HG03469 (cell line): ENCODE results near the gene AP3S1.
"Not testable (repeated sequence)": the region's sequence is repeated elsewhere in the genome, so short reads cannot be mapped to it uniquely, and the experiment has no call there.

ENCODE experiments used
- ATAC-seq: cut with Tn5 transposase; IDR thresholded peaks from one replicate; pipeline ENCODE4 v1.9.1; 2021; ENCODE audit warnings: mild to moderate bottlenecking, moderate library complexity, moderate number of reproducible peaks; ENCODE audit not compliant: unreplicated experiment

The AP3S1 gene

DNA sequence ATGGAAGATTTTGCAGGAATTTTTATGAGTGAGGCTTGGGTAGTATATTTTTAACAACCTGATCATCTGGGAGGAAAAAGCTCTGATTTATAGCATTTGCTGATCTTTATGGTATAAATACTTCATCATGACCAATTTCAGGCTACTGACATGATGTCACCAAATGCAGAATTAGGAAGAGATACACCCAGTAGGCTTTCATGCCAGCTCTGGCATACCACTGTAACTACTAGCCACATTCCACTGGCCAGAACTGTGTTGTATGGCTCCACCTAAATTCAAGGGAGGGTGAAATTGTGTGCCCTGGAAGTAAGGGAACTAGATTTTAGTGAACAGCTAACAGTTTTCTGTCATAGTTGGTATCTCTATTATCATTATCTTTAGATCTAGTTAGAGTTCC is 17.6 kb downstream of the AP3S1 start:
- no peak for ATAC-seq

GRCh38 chr5:115869256-115869795 is 27.6 kb downstream of the AP3S1 start:
- no peak for ATAC-seq

DNA sequence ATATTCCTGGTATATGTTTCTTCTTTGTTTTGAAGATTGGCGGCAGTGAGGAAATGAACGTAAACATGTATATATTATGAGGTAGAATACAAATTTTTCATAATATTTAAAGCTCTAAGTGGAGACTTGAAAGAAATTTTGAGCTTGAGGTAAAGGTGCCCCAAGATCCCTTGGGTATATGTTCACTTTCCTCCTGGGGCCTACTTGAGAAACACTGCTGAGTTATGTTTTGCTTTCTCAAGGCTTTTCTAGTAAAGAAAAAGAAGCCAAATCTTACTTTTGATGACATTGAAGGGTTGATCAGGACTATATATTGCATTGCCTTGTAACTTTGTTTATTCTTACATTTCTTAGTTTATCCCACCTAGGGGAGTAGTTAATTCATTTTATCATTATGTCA is 30.7 kb downstream of the AP3S1 start:
- ATAC-seq: no peak

DNA sequence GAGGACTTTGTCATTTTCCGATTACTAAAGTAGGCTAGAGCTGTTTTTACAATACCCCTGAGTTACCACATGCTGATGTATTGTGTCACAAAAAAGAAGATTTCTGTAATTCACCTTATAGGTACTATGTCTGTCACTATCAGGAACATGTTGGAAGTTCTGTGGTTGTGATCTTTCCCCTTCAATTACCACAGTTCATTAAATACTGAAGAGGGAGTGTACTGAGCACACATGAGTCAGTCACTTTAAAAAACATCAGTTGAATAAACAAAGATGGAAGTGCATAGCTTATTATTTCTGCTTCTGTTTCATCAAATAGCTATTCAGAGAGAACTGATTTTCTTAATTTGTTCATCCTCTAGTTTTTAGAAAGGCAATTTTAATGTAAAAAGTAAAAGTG is 31.7 kb downstream of the AP3S1 start:
- no peak for ATAC-seq

GRCh38 chr5:115875447-115875846 is 33.7 kb downstream of the AP3S1 start:
- no peak for ATAC-seq

- ATAC-seq: not testable (repeated sequence)
These were observed 35.6 kb downstream of the AP3S1 start for GRCh38 chr5:115877342-115877741.

GRCh38 chr5:115882434-115882833 is 40.7 kb downstream of the AP3S1 start:
- not testable (repeated sequence) for ATAC-seq

DNA sequence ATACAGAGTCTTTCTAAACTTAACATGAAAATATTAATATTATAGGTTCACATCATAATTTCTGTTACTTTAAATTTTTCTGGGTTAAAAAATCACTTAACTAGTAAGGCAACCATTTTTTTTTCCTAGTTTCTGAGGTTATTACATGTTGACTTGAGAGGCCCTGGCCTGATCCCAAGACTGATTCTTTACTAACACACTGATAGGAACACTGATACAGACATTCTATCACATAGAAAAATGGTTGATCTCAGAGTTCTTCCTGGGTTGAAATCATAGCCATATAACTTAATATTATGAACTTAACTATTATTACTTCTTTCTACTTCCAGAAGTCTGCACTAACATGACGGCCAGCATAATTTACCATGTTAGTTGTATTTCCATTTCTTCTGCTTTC is 43.0 kb downstream of the AP3S1 start:
- no peak for ATAC-seq

DNA sequence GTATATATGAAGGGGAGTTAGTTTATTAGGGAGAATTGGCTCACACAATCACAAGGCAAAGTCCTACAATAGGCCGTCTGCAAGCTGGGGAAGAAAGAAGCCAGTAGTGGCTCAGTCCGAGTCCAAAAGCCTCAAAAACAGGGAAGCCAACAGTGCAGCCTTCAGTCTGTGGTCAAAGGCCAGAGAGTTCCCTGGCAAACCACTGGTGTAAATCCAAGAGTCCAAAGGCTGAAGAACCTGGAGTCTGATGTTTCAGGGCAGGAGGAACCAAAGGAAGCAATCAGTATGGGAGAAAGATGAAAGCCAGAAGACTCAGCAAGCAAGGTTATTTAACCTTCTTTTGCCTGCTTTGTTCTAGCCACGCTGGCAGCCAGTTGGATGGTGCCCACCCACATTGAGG is 43.5 kb downstream of the AP3S1 start:
- not testable (repeated sequence) for ATAC-seq

DNA sequence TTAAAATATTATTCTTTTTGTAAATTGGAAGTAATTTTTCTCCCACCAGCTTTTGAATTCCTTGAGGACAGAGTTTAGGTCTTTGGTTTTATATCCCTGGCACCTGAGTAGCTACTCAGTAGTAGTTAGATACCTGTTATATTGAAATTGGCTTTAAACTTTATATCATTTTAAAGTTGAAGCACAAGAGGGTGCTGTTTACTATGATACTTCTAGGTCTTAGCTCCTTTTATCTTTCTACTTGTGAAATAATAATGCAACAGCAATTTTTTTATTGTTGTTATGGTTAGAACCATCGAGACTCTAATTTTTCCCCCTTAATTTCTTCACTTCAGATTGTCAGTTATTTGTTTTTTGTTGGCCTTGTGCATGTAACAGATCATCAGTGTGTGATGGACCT is 46.3 kb downstream of the AP3S1 start:
- no peak for ATAC-seq

GRCh38 chr5:115892021-115892420 is 50.3 kb downstream of the AP3S1 start:
- no peak for ATAC-seq

- no peak for ATAC-seq
These were observed 52.6 kb downstream of the AP3S1 start for GRCh38 chr5:115894342-115894741.

DNA sequence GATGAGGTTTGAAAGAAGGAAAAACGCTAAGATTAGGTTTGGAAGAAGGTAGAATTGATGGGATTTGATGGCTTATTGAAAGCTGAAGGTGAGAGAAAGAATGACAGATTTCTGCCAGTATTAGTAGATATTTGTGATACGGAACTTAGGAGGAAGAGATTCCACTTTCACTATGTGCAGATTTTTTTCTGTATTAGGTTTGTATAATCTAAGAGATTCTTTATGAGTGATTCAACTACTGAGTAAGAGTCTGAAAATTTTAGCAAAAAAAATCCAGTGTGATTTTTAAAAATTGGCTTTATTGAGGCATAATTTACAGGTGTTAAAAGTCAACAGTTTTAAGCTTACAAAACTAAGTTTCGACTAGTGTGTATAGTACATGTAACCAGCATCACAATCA is 54.1 kb downstream of the AP3S1 start:
- no peak for ATAC-seq

GRCh38 chr5:115898656-115899055 is 56.9 kb downstream of the AP3S1 start:
- no peak for ATAC-seq

DNA sequence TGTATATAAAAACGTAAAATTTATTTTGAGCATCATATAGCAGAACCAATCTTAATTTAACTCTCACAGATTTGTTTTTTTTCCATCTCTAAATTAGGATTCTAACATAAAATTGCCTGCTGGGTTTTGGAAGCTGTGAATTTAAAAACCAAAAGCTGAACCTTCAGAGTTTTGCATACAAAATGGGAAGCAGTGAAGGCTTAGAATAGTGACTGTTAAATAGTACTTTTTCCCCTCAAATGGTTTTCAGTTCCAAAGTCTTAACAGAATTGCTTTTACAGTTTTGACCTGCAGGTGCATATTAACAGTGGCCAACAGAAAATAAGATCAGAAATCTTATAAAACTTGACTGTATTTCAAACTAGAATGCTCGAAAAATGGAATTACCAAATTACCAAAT is 65.4 kb downstream of the AP3S1 start:
- no peak for ATAC-seq

DNA sequence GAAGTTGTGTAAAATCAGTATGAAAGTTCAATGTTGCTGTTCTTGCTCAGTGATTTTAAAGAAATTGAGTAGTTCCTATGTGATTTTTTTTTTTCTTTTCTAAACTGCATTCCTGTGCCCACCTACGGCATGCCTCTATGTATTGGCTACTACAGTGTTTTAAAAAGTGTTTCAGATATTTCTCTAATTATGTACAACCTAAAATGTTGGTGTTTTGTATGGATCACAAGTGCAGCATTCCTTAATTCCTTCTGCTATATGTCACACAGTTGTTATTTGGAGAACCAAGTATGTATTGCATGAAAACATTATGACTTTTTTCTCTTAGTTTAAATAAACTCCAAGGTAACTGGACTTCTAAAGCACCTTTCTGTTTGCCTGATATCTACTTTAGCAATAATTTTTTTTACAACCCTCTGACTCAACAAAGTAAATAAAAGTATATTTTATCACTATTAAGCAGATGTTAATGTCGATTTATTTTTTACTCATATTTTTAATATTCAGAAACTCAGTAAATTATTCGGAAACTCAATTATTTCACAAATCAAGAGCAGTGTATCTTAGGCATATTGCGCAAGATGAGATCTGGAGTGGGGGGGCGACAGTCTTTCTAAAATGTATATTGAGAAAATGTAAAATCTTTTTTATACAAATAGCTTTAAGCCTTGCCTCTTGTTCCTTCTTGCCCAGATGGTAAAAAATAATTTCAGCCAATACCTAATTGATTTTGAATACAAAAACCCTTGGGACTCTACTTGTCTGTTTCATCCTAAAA is 72.1 kb downstream of the AP3S1 start:
- not testable (repeated sequence) for ATAC-seq

GRCh38 chr5:115920171-115920725 is 78.5 kb downstream of the AP3S1 start:
- ATAC-seq: no peak

DNA sequence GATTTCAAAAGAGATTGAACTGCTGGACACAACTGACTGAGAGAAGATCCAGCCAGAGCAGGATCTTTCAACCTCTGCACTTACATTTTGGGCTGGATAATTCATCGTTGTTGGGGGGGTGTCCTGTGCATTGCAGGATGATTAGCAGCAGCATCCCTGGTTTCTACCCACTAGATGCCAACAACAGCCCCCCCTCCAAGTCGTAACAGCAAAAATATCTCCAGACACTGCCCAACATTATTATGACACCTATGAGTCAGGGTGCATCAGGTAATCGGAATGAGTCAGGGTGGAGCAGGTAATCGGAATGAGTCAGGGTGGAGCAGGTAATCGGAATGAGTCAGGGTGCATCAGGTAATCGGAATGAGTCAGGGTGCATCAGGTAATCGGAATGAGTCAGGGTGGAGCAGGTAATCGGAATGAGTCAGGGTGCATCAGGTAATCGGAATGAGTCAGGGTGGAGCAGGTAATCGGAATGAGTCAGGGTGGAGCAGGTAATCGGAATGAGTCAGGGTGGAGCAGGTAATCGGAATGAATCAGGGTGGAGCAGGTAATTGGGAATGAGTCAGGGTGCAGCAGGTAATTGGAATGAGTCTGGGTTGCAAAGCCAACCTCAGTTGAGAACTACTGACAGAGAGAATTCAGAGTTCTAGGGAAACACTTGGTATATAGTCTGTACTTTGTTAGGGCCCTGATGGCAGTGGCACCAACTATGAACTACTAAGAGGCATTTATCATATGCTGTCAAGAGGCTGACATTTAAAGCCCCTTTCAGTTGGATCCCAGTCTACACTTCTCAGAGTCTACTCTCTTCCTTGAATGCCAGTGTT is 87.1 kb downstream of the AP3S1 start:
- ATAC-seq: not testable (repeated sequence)

GRCh38 chr5:115930171-115930570 is 88.4 kb downstream of the AP3S1 start:
- ATAC-seq: not testable (repeated sequence)

DNA sequence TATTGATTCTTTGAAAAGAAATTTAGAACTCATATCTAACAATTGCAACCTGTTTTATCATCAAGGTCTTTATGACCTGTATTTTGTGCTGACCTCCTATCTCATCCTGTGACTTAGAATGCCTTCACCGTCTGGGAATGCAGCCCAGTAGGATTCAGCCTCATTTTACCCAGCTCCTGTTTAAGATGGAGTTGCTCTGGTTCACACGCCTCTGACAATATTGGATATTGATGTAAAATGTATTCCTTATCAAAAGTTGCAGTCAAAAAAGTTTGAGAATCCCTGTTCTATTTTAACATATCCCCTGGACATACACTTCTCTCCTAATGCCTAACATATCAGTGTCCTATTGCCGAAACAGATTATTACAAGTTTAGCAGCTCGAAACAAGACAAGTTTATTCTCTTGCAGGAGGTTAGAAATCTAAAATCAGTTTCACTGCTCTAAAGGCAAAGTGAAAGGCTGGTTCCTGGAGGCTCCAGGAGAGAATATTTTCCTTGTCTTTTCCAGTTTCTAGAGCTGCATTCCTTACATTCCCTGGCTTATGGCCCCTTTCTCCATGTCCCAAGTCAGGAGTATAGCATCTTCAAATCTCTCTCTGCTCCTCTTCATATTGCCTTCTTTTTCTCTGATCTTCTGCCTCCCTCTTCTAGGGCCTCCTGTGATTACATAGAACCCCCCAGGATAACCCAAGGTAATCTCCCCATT is 89.0 kb downstream of the AP3S1 start:
- no peak for ATAC-seq

DNA sequence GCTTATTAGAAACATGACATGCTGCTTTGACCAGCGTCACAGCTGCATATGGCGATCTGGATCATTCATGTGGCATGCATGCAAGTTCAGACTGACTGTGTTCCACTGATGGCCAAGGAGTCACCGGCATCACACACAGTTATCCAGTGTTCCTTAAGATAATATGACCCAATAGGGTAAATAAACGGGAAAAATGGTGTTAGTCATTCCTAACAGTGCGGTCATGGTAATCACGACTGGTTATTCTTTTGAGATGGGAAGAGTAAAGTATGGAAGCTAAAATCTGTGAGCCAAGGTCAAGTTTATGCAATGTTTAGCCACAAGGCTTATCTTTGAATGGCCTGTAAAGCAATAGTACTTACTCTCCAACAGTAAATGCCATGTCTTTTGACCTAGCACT is 91.3 kb downstream of the AP3S1 start:
- ATAC-seq: no peak
